HG02642 (cell line): Measurements from ENCODE around the gene CDO1.
"Not testable (repeated sequence)": the region's sequence is repeated elsewhere in the genome, so short reads cannot be mapped to it uniquely, and the experiment has no call there.

ENCODE experiments used
- ATAC-seq: cut with Tn5 transposase; IDR thresholded peaks from one replicate; pipeline ENCODE4 v1.9.1; 2021; ENCODE audit warnings: mild to moderate bottlenecking; ENCODE audit not compliant: unreplicated experiment, poor library complexity

CDO1 gene

GRCh38 chr5:115831163-115831768, 14.8 kb upstream of the CDO1 start:
- peak; percentile 73 for ATAC-seq

- no peak for ATAC-seq
Observed at GRCh38 chr5:115829913-115830312, 13.5 kb upstream of the CDO1 start.

GRCh38 chr5:115825948-115826347, 9.5 kb upstream of the CDO1 start:
- ATAC-seq = no peak

GRCh38 chr5:115824983-115825382, 8.5 kb upstream of the CDO1 start:
- not testable (repeated sequence) for ATAC-seq

GRCh38 chr5:115820846-115821245, 4.4 kb upstream of the CDO1 start:
- no peak for ATAC-seq

GRCh38 chr5:115818821-115819220, 2.4 kb upstream of the CDO1 start:
- ATAC-seq = no peak

- ATAC-seq = no peak
Observed at GRCh38 chr5:115817386-115817785, 927 bp upstream of the CDO1 start.

GRCh38 chr5:115815693-115816225, 700 bp downstream of the CDO1 start:
- ATAC-seq = peak; percentile 17

GRCh38 chr5:115815006-115815692, 1.3 kb downstream of the CDO1 start:
- ATAC-seq = no peak

- ATAC-seq = no peak
Observed at GRCh38 chr5:115813719-115814118, 2.7 kb downstream of the CDO1 start.

- ATAC-seq = no peak
Observed at GRCh38 chr5:115812372-115812771, 4.1 kb downstream of the CDO1 start.

- no peak for ATAC-seq
Observed at GRCh38 chr5:115811406-115811805, 5.1 kb downstream of the CDO1 start.

GRCh38 chr5:115810761-115811160, 5.7 kb downstream of the CDO1 start:
- no peak for ATAC-seq

GRCh38 chr5:115809946-115810345, 6.5 kb downstream of the CDO1 start:
- no peak for ATAC-seq

- not testable (repeated sequence) for ATAC-seq
Observed at GRCh38 chr5:115808066-115808465, 8.4 kb downstream of the CDO1 start.

GRCh38 chr5:115807654-115808052, 8.8 kb downstream of the CDO1 start:
- ATAC-seq = no peak

GRCh38 chr5:115806986-115807653, 9.3 kb downstream of the CDO1 start:
- ATAC-seq = no peak

- ATAC-seq = no peak
Observed at GRCh38 chr5:115801984-115802383, 14.5 kb downstream of the CDO1 start.

GRCh38 chr5:115801152-115801551, 15.3 kb downstream of the CDO1 start:
- no peak for ATAC-seq

GRCh38 chr5:115800108-115800507, 16.4 kb downstream of the CDO1 start:
- no peak for ATAC-seq

- ATAC-seq = no peak
Observed at GRCh38 chr5:115798252-115798651, 18.2 kb downstream of the CDO1 start.
